Fibroblast of lung (primary cell): ENCODE data around the gene GMPS. TPM values are rescaled to one million over a fixed set of nuclear protein-coding genes. Genes with fewer than 3 reads are reported as not detected.

Source experiments
- DNase-seq, 2 donors: peaks; one replicate each; pipeline versions ENCODE4 v3.0.0 to v3.0.0-alpha.2; 2010; ENCODE audit warnings: low read depth in 2 of 2
- H2AFZ ChIP-seq: 2 replicates; pipeline ENCODE4 v1.5.1; 2012; ENCODE audit warnings: low read length, control low read depth, inconsistent platforms
- H3K27ac ChIP-seq: 2 replicates; pipeline ENCODE4 v1.5.1; 2011; ENCODE audit warnings: low read length, control low read depth; ENCODE audit not compliant: insufficient read depth
- H3K27me3 ChIP-seq: 2 replicates; pipeline ENCODE4 v1.5.1; 2011; ENCODE audit warnings: mild to moderate bottlenecking, low read length; ENCODE audit not compliant: control insufficient read depth, insufficient read depth
- H3K36me3 ChIP-seq: 2 replicates; pipeline ENCODE4 v1.5.1; 2011; ENCODE audit warnings: low read length; ENCODE audit not compliant: control insufficient read depth, insufficient read depth
- H3K4me1 ChIP-seq: 2 replicates; pipeline ENCODE4 v1.5.1; 2011; ENCODE audit warnings: low read length; ENCODE audit not compliant: control insufficient read depth, insufficient read depth; ENCODE audit errors: extremely low read depth
- H3K4me2 ChIP-seq: 2 replicates; pipeline ENCODE4 v1.5.1; 2011; ENCODE audit warnings: low read length, control low read depth; ENCODE audit not compliant: insufficient read depth; ENCODE audit errors: extremely low read depth
- H3K4me3 ChIP-seq, 4 experiments: fragments of 200-600 bp in 1 of 4; sonication (generic) in 1 of 4; replicated peaks in 1 of 4; 2 replicates each; pipeline ENCODE4 v1.5.1; 2011 to 2016; ENCODE audit warnings: low read length in 4 of 4, low read depth in 3 of 4, mild to moderate bottlenecking in 3 of 4, control low read depth in 2 of 4, inconsistent platforms in 1 of 4, mixed read lengths in 1 of 4; ENCODE audit not compliant: insufficient read depth in 1 of 4; ENCODE audit errors: control extremely low read depth in 1 of 4
- H3K79me2 ChIP-seq: 2 replicates; pipeline ENCODE4 v1.5.1; 2012; ENCODE audit warnings: mild to moderate bottlenecking, low read length, inconsistent platforms; ENCODE audit not compliant: control insufficient read depth, insufficient read depth
- H3K9ac ChIP-seq: 2 replicates; pipeline ENCODE4 v1.5.1; 2011; ENCODE audit warnings: mild to moderate bottlenecking, low read length, control low read depth; ENCODE audit not compliant: insufficient read depth
- H3K9me3 ChIP-seq: 2 replicates; pipeline ENCODE4 v1.5.1; 2012; ENCODE audit warnings: low read depth, low read length; ENCODE audit not compliant: control insufficient read depth, insufficient read depth
- H4K20me1 ChIP-seq: 2 replicates; pipeline ENCODE4 v1.5.1; 2011; ENCODE audit warnings: low read length; ENCODE audit not compliant: control insufficient read depth, insufficient read depth; ENCODE audit errors: extremely low read depth
- CTCF ChIP-seq, 2 donors: IDR thresholded peaks in 1 of 2; conservative IDR thresholded peaks in 1 of 2; 1 replicate in 1 of 2; 2 replicates in 1 of 2; pipeline ENCODE4 v1.5.1; 2011 to 2012; ENCODE audit warnings: low read length in 2 of 2, control low read depth in 1 of 2, inconsistent platforms in 1 of 2, low read depth in 1 of 2, mild to moderate bottlenecking in 1 of 2
- EZH2 ChIP-seq: IDR thresholded peaks from 2 replicates; pipeline ENCODE4 v1.5.1; 2012; ENCODE audit warnings: low read length, control low read depth, mild to moderate bottlenecking; ENCODE audit errors: missing control alignments
- polyA plus RNA-seq, 2 donors: library from polyadenylated mRNA; depleted of rRNA in 1 of 2; stranded (reverse) in 1 of 2; unstranded in 1 of 2; fragments of >200 nt; gene quantifications; 2 replicates each; pipeline ENCODE4 v1.2.1, GENCODE V29; 2011 to 2012; ENCODE audit warnings: missing spikeins in 1 of 2
- total RNA-seq: library from RNA; depleted of rRNA; stranded (reverse); fragments of >200 nt; gene quantifications from 2 replicates; pipeline ENCODE4 v1.2.1, GENCODE V29; 2014

Gene GMPS
- total and polyA plus RNA-seq, 2 donors (not counting 1 experiment from before 2014, with no cell fraction given) = 20.6 to 93.3 TPM

- Histone ChIP-seq H3K79me2 (peaks cover 60% of the 10 kb centered on the region), H3K27ac (peak overlapping the region; percentile 84), H4K20me1 (no peaks in the 10 kb centered on the region), H3K9ac (peak overlapping the region; percentile 87), H3K27me3 (no peaks in the 10 kb centered on the region), H3K36me3 (no peaks in the 10 kb centered on the region), H3K4me2 (peak overlapping the region; percentile 94), H3K9me3 (no peaks in the 10 kb centered on the region), H3K4me3 (peak overlapping the region; percentile 85 to 96 (median 87)), H2AFZ (peak overlapping the region; percentile 62), H3K4me1 (peaks cover 3% of the 10 kb centered on the region)
- TF ChIP-seq CTCF (conservative IDR thresholded peaks at IDR 0.05 in 1 of 2, IDR thresholded peaks at IDR 0.05 in 1 of 2; ENCODE audit: low read depth in 1 of 2, low read length in 2 of 2) (no peak), EZH2 (no peak)
- peak; percentile 30 to 46 for DNase-seq
Observed at GRCh38 chr3:155871746-155872158, 1.3 kb downstream of the GMPS start.

- H3K4me2 ChIP-seq = peak overlapping the region; percentile 94
- peak overlapping the region in 3 of 4 experiments; percentile 85 to 96 (median 89) for H3K4me3 ChIP-seq
- H3K4me1 ChIP-seq = peaks cover 3% of the 10 kb centered on the region
- H3K36me3 ChIP-seq = no peaks in the 10 kb centered on the region
- no peak for DNase-seq
- no peak overlapping the region for H2AFZ ChIP-seq
- TF ChIP-seq CTCF (conservative IDR thresholded peaks at IDR 0.05 in 1 of 2, IDR thresholded peaks at IDR 0.05 in 1 of 2; ENCODE audit: low read depth in 1 of 2, low read length in 2 of 2) = no peak
- TF ChIP-seq EZH2 = no peak
- H3K9ac ChIP-seq = no peak overlapping the region
- no peaks in the 10 kb centered on the region for H3K9me3 ChIP-seq
- no peak overlapping the region for H3K27ac ChIP-seq
- peaks cover 73% of the 10 kb centered on the region for H3K79me2 ChIP-seq
- H4K20me1 ChIP-seq = no peaks in the 10 kb centered on the region
- H3K27me3 ChIP-seq = no peaks in the 10 kb centered on the region
Observed at GRCh38 chr3:155872904-155873646, 2.6 kb downstream of the GMPS start.

- Histone ChIP-seq H4K20me1 (no peaks in the 10 kb centered on the region), H3K4me1 (no peaks in the 10 kb centered on the region), H3K27ac (no peak overlapping the region), H3K9me3 (no peaks in the 10 kb centered on the region), H3K27me3 (no peaks in the 10 kb centered on the region), H3K9ac (no peak overlapping the region), H3K79me2 (peaks cover 96% of the 10 kb centered on the region), H3K4me3 (no peak overlapping the region), H3K4me2 (no peak overlapping the region), H2AFZ (no peak overlapping the region), H3K36me3 (no peaks in the 10 kb centered on the region)
- DNase-seq = no peak
- TF ChIP-seq CTCF (conservative IDR thresholded peaks at IDR 0.05 in 1 of 2, IDR thresholded peaks at IDR 0.05 in 1 of 2; ENCODE audit: low read depth in 1 of 2, low read length in 2 of 2) = no peak
- no peak for TF ChIP-seq EZH2
Observed at GRCh38 chr3:155876037-155876436, 5.6 kb downstream of the GMPS start.
